Kidney (tissue), 14 donors: ENCODE measurements around the gene MAGI1. TPM values are rescaled to one million over a fixed set of nuclear protein-coding genes. Genes with fewer than 3 reads are reported as not detected.

Source experiments
- DNase-seq, 5 donors: peaks; one replicate each; pipeline ENCODE4 v3.0.0-alpha.2; 2013 to 2020
- FAIRE-seq: peaks from 2 replicates; lab custom pipeline; 2012; peaks lifted over from hg19 to GRCh38; lab: Jason Lieb, UNC
- H3K27ac ChIP-seq, 2 donors: one replicate each; pipeline ENCODE4 v1.7.0; 2013; ENCODE audit warnings: low read depth in 2 of 2, low read length in 2 of 2, inconsistent platforms in 1 of 2
- H3K27me3 ChIP-seq: one replicate; pipeline ENCODE4 v1.7.1; 2013; ENCODE audit warnings: low read length, inconsistent platforms; ENCODE audit not compliant: control insufficient read depth, insufficient read depth
- H3K36me3 ChIP-seq, 3 donors: one replicate each; pipeline versions ENCODE4 v1.7.0 to v1.7.1; 2013; ENCODE audit warnings: low read length in 3 of 3, control low read depth in 1 of 3, inconsistent platforms in 1 of 3; ENCODE audit not compliant: insufficient read depth in 3 of 3, control insufficient read depth in 2 of 3
- H3K4me1 ChIP-seq, 3 donors: one replicate each; pipeline versions ENCODE4 v1.7.0 to v1.7.1; 2013; ENCODE audit warnings: low read length in 3 of 3, inconsistent platforms in 1 of 3, low read depth in 1 of 3; ENCODE audit not compliant: control insufficient read depth in 2 of 3, insufficient read depth in 2 of 3
- H3K4me3 ChIP-seq, 3 donors: one replicate each; pipeline versions ENCODE4 v1.7.0 to v1.8.1; 2013; ENCODE audit warnings: low read length in 3 of 3, control low read depth in 1 of 3, inconsistent platforms in 1 of 3
- H3K9ac ChIP-seq, 3 donors: one replicate each; pipeline versions ENCODE4 v1.7.0 to v1.7.1; 2013; ENCODE audit warnings: low read length in 3 of 3, control low read depth in 1 of 3, inconsistent platforms in 1 of 3
- H3K9me3 ChIP-seq, 3 donors: one replicate each; pipeline versions ENCODE4 v1.7.0 to v1.7.1; 2013; ENCODE audit warnings: low read length in 3 of 3, control low read depth in 1 of 3, inconsistent platforms in 1 of 3; ENCODE audit not compliant: control insufficient read depth in 2 of 3, insufficient read depth in 1 of 3
- CTCF ChIP-seq: IDR thresholded peaks from 3 replicates; pipeline ENCODE4 v1.5.1; 2012; ENCODE audit warnings: mild to moderate bottlenecking, moderate library complexity, borderline replicate concordance; ENCODE audit not compliant: insufficient read depth; ENCODE audit errors: extremely low read depth
- intact Hi-C: fragments of 100-400 bp; cut with DNase I; formaldehyde crosslinking; loops from one replicate; pipeline ENCODE4 v1.11.1; 2022
- polyA plus RNA-seq: library from polyadenylated mRNA; stranded (reverse); fragments of 350-450 nt; fragmentation: Illumina TruSeq; extraction: RNeasy Lipid Tissue Mini Kit (QIAGEN cat#74804); gene quantifications from one replicate; pipeline ENCODE4 v1.2.3, GENCODE V29; 2014; ENCODE audit warnings: low read depth, low replicate concordance; ENCODE audit not compliant: insufficient read depth
- total RNA-seq: library from RNA; stranded (reverse); fragmentation: NEBNext Ultra II Directional; extraction: Animal tissue kit (Norgen Biotek cat#: 25700); gene quantifications from one replicate; pipeline ENCODE4 v1.2.1, GENCODE V29; 2021
- donor health status: control.
- donor health status: control.
- donor health status: control.
- donor health status: control.
- donor health status: control.
- donor health status: DM: yes; HTN: yes; CAD: no.
- donor health status: Normal renal cell carcinoma (clear cell type).

MAGI1 gene
- total and polyA plus RNA-seq, 2 donors from 2014 or later: 8.2 to 42.8 TPM

- H3K9ac ChIP-seq: no peak overlapping the region
- DNase-seq (no peak), FAIRE-seq (no peak)
- H3K27ac ChIP-seq: no peak overlapping the region
- no peaks in the 10 kb centered on the region for H3K36me3 ChIP-seq
- no peak overlapping the region for H3K4me3 ChIP-seq
- H3K4me1 ChIP-seq: peaks cover 0 to 3% (median 2%) of the 10 kb centered on the region in 3 donors
- no peak for TF ChIP-seq CTCF
- intact Hi-C loops: loop anchor here (10.0 kb wide), 1 partner anchor 300 kb away; no protein-coding TSS in a partner anchor
- no peaks in the 10 kb centered on the region for H3K9me3 ChIP-seq
- H3K27me3 ChIP-seq: no peaks in the 10 kb centered on the region
These were observed 303.9 kb downstream of the MAGI1 start for GRCh38 chr3:65734792-65735191.

GRCh38 chr3:65734382-65734781 lies 304.3 kb downstream of the MAGI1 start:
- no peak for DNase-seq
- H3K27me3 ChIP-seq: no peaks in the 10 kb centered on the region
- H3K4me3 ChIP-seq: no peak overlapping the region
- intact Hi-C loops: loop anchor here (10.0 kb wide), 1 partner anchor 300 kb away; no protein-coding TSS in a partner anchor
- no peak for FAIRE-seq
- no peaks in the 10 kb centered on the region for H3K9me3 ChIP-seq
- H3K9ac ChIP-seq: no peak overlapping the region
- H3K27ac ChIP-seq: no peak overlapping the region
- peaks cover 0 to 7% (median 3%) of the 10 kb centered on the region in 3 donors for H3K4me1 ChIP-seq
- TF ChIP-seq CTCF: no peak
- no peaks in the 10 kb centered on the region for H3K36me3 ChIP-seq

GRCh38 chr3:65733459-65733858 lies 305.3 kb downstream of the MAGI1 start:
- Histone ChIP-seq H3K9ac (no peak overlapping the region), H3K27me3 (no peaks in the 10 kb centered on the region), H3K27ac (no peak overlapping the region), H3K4me1 (peaks cover 0 to 7% (median 6%) of the 10 kb centered on the region in 3 donors), H3K4me3 (no peak overlapping the region), H3K9me3 (no peaks in the 10 kb centered on the region), H3K36me3 (no peaks in the 10 kb centered on the region)
- intact Hi-C loops: loop anchor here (10.0 kb wide), 1 partner anchor 299 kb away; no protein-coding TSS in a partner anchor
- FAIRE-seq: no peak
- no peak for TF ChIP-seq CTCF
- no peak for DNase-seq
